T1000 (cell line): ENCODE data around the gene NLGN3.
A peak's percentile ranks its signal among the peaks of the same experiment; 100 is the strongest.

Experiments used
- DNase-seq: peaks from one replicate; lab custom pipeline; 2025; ENCODE audit warnings: mixed read lengths; lab: John Stamatoyannopoulos, UW

The NLGN3 gene

GRCh38 chrX:71144651-71145050 is at the start of gene NLGN3:
Gene NLGN3 (plus strand): TSS chrX:71144841. CDS start chrX:71147750, 2,909 bp downstream.
- DNase-seq = no peak

DNA sequence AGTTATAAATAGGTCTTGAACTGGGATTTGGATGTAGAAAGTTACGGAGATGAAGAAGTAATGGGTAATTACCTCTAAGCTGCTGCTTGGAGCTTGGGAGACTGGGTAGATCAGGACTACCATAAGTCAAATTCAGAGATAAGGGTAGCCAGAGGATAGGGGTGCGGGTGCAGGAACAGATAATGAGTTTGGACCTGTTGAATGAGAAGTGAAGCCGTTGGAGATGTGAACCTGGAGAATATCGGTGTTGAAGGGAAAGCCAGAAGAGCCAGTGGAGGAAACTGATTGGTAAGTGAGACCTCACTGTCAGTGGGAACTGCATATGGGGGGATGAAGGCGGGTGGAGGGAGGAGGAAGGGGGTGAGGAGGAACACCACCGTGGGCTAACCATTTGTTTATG is 49.6 kb upstream of the NLGN3 start:
- DNase-seq = no peak

- peak; percentile 76 for DNase-seq
These were observed 49.1 kb upstream of the NLGN3 start, which contains the start of gene FOXO4 for GRCh38 chrX:71095555-71095980. Gene FOXO4 (plus strand): TSS chrX:71095851. CDS start chrX:71096529, 678 bp downstream.

- DNase-seq = no peak
These were observed 48.5 kb upstream of the NLGN3 start for GRCh38 chrX:71095981-71096759.

GRCh38 chrX:71096760-71097032 is 47.9 kb upstream of the NLGN3 start:
- no peak for DNase-seq

- no peak for DNase-seq
These were observed 46.3 kb upstream of the NLGN3 start for GRCh38 chrX:71098302-71098701.

DNA sequence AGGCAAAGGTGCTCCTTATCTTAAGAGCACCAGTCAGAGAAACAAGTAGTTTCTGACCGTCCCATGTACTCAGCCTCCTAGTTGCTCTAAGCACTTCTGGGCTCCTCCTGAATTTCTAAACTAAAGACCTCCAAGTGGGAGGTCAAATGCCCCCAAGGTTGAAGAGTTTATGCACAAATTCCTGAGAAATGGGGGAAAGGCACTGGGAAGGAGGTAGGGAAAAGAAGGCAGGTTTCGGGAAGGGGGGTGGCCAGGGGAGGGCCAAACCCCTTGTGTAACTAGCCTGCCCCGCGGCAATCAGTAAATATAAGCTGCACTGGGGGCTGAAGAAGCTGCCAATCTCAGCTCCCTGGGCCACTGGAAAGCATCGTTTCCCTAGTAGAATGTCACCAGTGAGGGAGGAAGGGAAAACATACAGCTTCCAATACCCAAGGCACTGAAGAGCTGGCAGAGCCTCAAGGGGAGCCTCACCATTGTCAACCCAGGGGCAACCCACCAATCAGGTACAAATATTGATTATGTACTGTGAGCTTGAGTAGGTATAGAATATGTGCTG is 45.6 kb upstream of the NLGN3 start:
- DNase-seq = no peak

DNA sequence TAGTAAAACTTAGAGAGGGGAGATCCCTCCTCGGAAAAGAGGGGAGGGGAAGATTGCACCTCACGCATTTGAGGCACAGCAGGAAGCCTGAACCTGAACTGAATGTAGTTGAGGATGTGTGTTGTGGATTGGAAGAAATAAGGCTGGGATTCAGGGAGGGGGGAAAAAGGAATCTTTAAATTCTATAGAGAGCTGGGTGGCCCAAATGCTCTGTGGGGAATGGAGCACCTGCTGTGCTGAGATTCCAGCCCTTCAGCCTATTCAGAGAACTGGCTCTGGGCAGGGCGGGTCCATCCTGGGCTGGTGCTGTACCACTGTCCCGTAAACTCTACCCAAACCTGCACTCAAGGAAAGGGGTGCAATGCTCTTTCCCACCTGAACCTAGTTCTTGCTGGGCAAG is 44.9 kb upstream of the NLGN3 start:
- no peak for DNase-seq

DNA sequence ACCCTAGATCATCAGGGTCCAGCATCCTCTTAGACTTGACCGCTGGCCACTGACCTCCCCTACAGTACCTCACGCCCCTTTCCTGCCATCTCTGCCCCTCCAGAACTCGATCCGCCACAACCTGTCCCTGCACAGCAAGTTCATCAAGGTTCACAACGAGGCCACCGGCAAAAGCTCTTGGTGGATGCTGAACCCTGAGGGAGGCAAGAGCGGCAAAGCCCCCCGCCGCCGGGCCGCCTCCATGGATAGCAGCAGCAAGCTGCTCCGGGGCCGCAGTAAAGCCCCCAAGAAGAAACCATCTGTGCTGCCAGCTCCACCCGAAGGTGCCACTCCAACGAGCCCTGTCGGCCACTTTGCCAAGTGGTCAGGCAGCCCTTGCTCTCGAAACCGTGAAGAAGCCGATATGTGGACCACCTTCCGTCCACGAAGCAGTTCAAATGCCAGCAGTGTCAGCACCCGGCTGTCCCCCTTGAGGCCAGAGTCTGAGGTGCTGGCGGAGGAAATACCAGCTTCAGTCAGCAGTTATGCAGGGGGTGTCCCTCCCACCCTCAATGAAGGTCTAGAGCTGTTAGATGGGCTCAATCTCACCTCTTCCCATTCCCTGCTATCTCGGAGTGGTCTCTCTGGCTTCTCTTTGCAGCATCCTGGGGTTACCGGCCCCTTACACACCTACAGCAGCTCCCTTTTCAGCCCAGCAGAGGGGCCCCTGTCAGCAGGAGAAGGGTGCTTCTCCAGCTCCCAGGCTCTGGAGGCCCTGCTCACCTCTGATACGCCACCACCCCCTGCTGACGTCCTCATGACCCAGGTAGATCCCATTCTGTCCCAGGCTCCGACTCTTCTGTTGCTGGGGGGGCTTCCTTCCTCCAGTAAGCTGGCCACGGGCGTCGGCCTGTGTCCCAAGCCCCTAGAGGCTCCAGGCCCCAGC is 43.8 kb upstream of the NLGN3 start:
- DNase-seq = no peak

- DNase-seq = no peak
These were observed 42.3 kb upstream of the NLGN3 start for GRCh38 chrX:71102292-71102691.

DNA sequence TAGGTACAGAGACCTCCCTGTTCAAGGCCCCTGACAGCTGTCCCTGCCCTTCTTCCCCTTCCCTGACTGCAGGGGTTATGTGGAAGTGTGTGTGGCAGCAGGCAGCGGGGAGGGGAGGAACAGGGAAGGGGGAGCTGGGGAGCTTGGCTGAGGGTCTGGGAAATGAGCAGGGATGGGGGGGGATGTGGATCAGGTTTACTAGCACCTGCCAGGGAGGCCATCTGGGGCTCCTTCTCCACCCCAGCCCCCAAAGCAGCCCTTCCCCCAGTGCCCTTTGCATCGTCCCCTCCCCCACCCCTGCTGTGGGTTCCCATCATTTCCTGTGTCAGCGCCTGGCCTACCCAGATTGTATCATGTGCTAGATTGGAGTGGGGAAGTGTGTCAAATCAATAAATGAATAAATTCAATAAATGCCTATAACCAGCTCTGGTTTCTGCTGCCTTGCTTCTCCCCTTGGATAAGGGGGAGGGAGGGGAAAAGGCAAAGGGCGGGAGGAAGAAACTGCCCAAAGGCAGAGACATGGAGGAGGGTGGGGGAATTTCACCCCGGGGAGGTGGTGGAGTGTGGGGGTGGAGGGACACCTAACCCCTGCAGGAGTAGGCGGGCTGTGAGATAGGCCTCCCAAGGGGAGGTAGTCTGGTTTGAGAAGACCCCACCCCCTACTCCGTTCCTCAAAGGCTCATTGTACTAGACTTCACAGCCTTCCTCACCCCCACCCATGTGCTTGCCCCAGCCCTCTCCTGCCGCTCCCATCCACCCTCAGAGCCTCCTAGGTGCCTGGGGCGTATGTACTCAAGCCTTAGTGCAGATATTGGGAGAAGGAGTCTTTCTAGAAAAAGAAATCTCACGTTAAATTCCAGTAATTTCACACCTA is 41.3 kb upstream of the NLGN3 start:
- no peak for DNase-seq

DNA sequence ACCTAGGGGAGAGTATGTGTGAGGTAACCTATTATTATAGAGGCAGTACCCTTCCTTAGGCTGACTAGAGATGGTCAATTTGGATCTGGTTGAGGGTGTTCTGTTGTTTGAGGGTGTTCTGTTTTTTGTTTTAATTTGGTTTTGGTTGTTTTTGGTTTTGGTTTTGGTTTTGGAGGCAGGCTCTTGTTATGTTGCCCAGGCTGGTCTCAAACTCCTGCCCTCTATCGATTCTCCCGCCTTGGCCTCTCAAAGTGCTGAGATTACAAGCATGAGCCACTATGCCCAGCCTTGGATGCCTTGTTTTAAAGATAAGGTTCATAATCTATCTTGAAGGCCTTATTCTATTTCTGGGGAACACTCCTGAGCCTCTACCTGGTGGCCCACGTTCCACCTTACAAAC is 39.0 kb upstream of the NLGN3 start:
- no peak for DNase-seq

DNA sequence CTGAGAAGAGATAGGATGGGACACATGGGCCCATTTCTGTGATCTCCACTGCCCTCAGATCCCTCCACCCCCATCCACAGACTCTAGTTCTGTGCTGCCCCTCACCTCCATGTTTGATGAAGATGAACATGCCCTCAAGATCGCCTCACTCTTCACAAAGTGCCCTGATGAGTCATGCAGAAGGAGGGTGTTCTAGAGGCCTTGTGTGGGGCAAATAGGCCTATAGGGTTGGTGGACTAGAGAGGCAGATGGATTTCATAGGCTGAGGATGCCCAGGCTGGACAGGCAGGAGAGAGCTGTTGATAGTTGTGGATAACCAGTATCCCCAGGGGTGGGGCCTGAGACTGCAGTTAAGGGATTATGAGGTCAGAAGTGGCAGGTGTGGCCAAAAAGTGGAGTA is 38.2 kb upstream of the NLGN3 start, which contains the start of gene CXorf65:
CXorf65 (minus strand) TSS at position 314 of the 400 bp plus-strand sequence; CDS start at position 130, 184 bp downstream.
- DNase-seq = no peak

DNA sequence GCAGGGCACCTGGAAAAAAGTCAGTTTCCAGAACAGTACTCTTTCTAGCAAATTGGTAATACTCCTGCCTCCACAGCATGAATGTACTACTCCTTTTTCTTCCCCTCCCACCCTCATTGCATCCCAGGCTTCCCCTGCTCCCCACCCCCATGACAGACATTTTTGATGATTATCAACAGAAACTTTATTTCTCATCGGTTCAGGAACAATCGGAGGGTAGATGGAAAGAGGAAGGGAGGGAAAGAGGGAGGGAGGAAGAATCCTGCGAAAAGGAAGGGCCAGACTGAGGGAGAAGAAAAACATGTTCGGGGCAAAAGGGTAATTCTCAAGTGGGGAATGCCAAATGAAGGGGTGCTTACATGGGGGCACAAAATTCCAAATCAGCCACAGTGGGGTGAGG is 37.4 kb upstream of the NLGN3 start:
- no peak for DNase-seq

DNA sequence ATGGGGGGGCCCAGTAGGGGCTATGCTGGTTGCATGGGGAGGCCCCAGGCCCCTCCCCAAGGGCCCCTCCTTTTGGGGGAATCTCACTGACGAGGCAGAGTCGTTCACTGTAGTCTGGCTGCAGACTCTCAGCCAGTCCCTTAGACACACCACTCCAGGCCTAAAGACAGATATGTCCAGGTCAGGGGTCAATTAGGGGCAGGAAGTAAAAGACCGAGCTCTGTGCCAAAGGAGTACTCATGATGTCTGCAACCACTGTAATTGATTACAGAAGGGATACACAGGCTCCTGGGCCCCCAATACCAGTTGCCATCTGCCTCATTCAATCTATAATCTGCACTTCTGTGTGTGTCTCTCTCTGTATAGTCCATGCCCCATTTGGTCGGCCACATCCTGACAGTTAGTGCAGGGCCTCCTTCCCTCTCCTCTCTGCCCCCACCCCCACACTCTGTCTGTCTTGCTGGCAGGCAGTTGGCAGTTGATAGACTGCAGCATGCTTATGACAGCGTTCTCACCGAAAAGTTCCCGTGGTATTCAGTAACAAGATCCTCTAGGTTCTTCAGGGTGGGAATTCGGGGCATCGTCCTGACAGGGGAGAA is 36.8 kb upstream of the NLGN3 start:
- no peak for DNase-seq

GRCh38 chrX:71109051-71109450 is 35.6 kb upstream of the NLGN3 start:
- DNase-seq = no peak

GRCh38 chrX:71111141-71111843 is 33.3 kb upstream of the NLGN3 start, which contains the start of gene IL2RG:
Gene IL2RG (minus strand): TSS chrX:71111577. CDS start chrX:71111539, 38 bp downstream.
- no peak for DNase-seq

DNA sequence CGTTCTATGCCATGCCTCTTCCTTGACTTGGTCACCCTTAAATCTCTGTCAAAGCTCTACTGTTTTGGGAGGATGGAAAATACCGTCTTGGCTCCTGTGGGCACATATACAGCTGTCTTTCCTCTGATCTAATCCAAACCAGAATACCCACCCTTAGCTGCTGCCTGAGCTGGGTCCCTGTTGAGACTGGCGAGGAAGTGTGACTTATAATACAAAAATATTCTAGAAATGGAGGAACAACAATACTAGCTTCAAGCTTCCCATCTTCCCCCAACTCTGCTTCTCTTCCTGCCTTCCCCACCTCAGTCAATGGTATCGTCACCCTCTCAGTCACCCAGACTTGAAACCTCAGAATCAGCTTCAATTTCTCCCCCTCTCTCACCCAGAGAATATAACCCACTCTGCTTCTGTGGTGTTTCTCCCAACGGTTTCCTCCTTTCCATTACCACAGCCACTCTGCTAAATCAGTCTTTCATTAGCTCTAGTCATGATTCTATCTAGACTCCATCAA is 32.7 kb upstream of the NLGN3 start:
- DNase-seq = no peak

DNA sequence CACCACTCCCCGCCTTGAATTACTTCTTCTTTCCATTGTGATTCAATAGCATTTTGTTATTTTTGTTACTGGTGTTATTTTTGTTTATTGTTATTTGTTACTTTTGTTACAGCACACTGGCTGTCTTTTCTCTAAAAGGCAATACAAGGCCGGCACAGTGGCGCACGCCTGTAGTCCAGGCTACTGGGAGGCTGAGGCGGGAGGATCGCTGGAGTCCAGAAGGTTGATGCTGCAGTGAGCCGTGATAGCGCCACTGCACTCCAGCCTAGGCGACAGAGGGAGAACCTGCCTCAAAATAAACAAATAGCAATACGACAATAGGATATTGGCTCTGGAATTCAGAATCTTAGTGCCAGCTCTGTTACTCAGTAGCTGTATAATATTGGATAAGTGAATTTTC is 27.3 kb upstream of the NLGN3 start:
- no peak for DNase-seq
